Natural killer cell (primary cell): ENCODE measurements around the gene CAPN15. TPM values are rescaled to one million over a fixed set of nuclear protein-coding genes. Genes with fewer than 3 reads are reported as not detected.

Source experiments
- ATAC-seq, 3 donors: fragments of 150-1000 bp in 2 of 3; fragments of 200-7000 bp in 1 of 3; cut with Tn5 transposase; 1 replicate in 1 of 3; 2 replicates in 2 of 3; pipeline ENCODE4 v1.10.0; 2021; ENCODE audit warnings: mild to moderate bottlenecking in 2 of 3, moderate library complexity in 2 of 3
- DNase-seq, 2 donors: peaks; one replicate each; pipeline versions ENCODE4 v3.0.0 to v3.0.0-alpha.2; 2013 to 2021; ENCODE audit warnings: mixed read lengths in 1 of 2
- H3K27ac ChIP-seq: one replicate; pipeline ENCODE4 v1.5.1; 2013; ENCODE audit warnings: mild to moderate bottlenecking, low read length
- H3K27me3 ChIP-seq: one replicate; pipeline ENCODE4 v1.6.1; 2013; ENCODE audit warnings: low read length; ENCODE audit not compliant: control insufficient read depth, insufficient read depth
- H3K36me3 ChIP-seq: one replicate; pipeline ENCODE4 v1.6.1; 2013; ENCODE audit warnings: low read length; ENCODE audit not compliant: control insufficient read depth, insufficient read depth
- H3K4me1 ChIP-seq: one replicate; pipeline ENCODE4 v1.6.1; 2013; ENCODE audit warnings: low read length; ENCODE audit not compliant: control insufficient read depth, insufficient read depth
- H3K4me3 ChIP-seq: one replicate; pipeline ENCODE4 v1.5.1; 2013; ENCODE audit warnings: low read length
- H3K9me3 ChIP-seq: one replicate; pipeline ENCODE4 v1.6.1; 2013; ENCODE audit warnings: low read length; ENCODE audit not compliant: control insufficient read depth, insufficient read depth
- H3K27ac Mint-ChIP-seq, 2 donors: one replicate each; pipeline ENCODE4 v1.8.0; 2022; ENCODE audit warnings: mild to moderate bottlenecking in 2 of 2, mixed read lengths in 2 of 2, moderate library complexity in 1 of 2
- H3K27me3 Mint-ChIP-seq, 2 donors: one replicate each; pipeline ENCODE4 v1.8.0; 2022; ENCODE audit warnings: low read depth in 2 of 2, mixed read lengths in 2 of 2
- H3K36me3 Mint-ChIP-seq: one replicate; pipeline ENCODE4 v1.8.0; 2022; ENCODE audit warnings: mixed read lengths
- H3K4me1 Mint-ChIP-seq, 2 donors: one replicate each; pipeline ENCODE4 v1.8.0; 2022; ENCODE audit warnings: mixed read lengths in 2 of 2
- H3K4me3 Mint-ChIP-seq: one replicate; pipeline ENCODE4 v1.8.0; 2022; ENCODE audit warnings: mild to moderate bottlenecking, moderate library complexity, mixed read lengths
- H3K9me3 Mint-ChIP-seq, 2 donors: one replicate each; pipeline ENCODE4 v1.8.0; 2022; ENCODE audit warnings: mixed read lengths in 2 of 2
- WGBS: methylation state at CpG from one replicate; pipeline ENCODE4 v1.1.7; 2013; ENCODE audit warnings: missing lambda C conversion rate; ENCODE audit not compliant: insufficient coverage; 5-methylcytosine and 5-hydroxymethylcytosine counted together
- intact Hi-C: fragments of 100-400 bp; cut with micrococcal nuclease; formaldehyde crosslinking; loops from one replicate; pipeline ENCODE4 v1.14.2; 2022
- total RNA-seq, 4 donors: library from RNA; stranded (reverse); fragments of 120-200 nt in 1 of 4; gene quantifications; one replicate each; pipeline versions ENCODE4 v1.2.3 to v1.2.4, GENCODE V29; 2013 to 2022
- TF ChIP-seq, protein P1 (sequence below): fragments of 200-600 bp; IDR thresholded peaks from one replicate; pipeline ENCODE4 v1.8.0; 2022; ENCODE audit warnings: antibody characterized with exemption

The CAPN15 gene
- total RNA-seq, 3 donors from 2014 or later (not counting 1 experiment from before 2014, with no cell fraction given): 151 to 275 (median 186) TPM

DNA sequence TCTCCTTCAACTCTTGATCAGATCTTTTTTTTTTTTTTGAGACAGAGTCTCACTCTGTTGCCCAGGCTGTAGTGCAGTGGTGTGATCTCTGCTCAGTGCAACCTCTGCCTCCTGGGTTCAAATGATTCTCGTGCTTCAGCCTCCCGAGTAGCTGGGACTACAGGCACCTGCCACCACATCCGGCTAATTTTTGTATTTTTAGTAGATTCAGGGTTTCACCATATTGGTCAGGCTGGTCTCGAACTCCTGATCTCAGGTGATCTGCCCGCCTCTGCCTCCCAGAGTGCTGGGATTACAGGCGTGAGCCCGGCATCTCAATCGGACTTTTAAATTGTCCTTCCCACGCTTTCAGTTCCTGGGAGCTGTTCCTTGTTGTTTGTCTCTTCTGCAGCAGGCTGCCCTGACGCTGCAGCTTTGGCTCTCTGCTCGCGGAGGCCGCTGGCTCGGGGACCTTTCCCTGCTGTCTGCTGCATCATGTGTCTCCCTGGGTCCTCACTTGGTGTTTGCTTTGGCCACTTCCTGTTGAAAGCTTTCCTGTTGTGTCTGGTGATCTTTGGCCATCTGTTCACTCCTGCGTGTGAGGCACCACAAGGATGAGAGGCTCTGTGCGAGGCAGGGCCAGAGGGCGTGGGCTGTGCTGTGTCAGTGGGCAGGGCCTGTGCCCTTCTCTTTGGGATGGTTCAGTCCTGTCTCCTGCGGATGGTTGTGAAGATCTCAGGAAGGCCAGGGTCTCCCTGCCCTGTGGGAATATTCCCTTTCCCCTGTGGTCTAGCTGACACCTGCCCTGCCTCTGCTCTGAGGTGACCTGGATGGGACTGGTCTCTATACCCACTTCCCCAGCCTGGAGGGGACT is 18.4 kb upstream of the CAPN15 start:
- intact Hi-C loops: no loop called here
- no peaks in the 10 kb centered on the region for H3K27me3 ChIP-seq
- no peak overlapping the region for H3K4me3 ChIP-seq
- Mint-ChIP-seq H3K27me3 (no peaks in the 10 kb centered on the region), H3K4me1 (peaks cover 0 to 5% of the 10 kb centered on the region in 2 donors), H3K9me3 (no peaks in the 10 kb centered on the region), H3K4me3 (no peak overlapping the region), H3K36me3 (no peaks in the 10 kb centered on the region), H3K27ac (no peak overlapping the region)
- no peak for ATAC-seq
- no peak for DNase-seq
- 88% methylated on average over 18 of the region's 18 CpGs for WGBS
- TF ChIP-seq, protein P1, sequence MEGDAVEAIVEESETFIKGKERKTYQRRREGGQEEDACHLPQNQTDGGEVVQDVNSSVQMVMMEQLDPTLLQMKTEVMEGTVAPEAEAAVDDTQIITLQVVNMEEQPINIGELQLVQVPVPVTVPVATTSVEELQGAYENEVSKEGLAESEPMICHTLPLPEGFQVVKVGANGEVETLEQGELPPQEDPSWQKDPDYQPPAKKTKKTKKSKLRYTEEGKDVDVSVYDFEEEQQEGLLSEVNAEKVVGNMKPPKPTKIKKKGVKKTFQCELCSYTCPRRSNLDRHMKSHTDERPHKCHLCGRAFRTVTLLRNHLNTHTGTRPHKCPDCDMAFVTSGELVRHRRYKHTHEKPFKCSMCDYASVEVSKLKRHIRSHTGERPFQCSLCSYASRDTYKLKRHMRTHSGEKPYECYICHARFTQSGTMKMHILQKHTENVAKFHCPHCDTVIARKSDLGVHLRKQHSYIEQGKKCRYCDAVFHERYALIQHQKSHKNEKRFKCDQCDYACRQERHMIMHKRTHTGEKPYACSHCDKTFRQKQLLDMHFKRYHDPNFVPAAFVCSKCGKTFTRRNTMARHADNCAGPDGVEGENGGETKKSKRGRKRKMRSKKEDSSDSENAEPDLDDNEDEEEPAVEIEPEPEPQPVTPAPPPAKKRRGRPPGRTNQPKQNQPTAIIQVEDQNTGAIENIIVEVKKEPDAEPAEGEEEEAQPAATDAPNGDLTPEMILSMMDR: no peak
- peaks cover 3% of the 10 kb centered on the region for H3K4me1 ChIP-seq
- no peaks in the 10 kb centered on the region for H3K9me3 ChIP-seq
- no peaks in the 10 kb centered on the region for H3K36me3 ChIP-seq
- H3K27ac ChIP-seq: no peak overlapping the region

DNA sequence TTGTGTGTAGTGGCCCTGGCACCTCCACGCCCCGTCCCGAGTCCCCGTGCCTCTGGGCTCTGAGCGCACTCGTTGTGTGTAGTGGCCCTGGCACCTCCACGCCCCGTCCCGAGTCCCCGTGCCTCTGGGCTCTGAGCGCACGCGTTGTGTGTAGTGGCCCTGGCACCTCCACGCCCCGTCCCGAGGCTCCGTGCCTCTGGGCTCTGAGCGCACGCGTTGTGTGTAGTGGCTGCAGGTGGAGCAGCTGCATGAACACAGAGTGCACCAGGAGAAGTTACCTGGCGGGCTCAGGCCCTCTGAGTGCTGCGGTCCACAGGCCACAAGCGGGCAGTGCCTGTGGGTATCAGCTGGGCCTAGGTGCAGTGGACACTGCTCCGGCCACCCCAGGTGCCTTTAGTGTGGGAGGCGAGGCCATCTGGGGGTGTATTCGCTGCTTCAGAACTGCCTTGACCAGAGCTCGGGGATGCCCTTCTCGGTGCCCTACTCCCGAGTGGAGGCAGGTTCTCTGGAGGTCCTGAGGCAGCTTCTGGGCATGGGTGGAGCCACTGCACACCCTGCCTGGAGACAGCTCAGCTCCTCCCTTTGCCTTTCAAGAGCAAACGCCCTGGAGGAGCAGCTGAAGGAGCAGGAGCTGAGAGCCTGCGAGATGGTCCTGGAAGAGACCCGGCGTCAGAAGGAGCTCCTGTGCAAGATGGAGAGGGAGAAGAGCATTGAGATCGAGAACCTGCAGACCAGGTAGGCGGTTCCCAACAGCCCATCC is 17.3 kb upstream of the CAPN15 start:
- H3K36me3 ChIP-seq: no peaks in the 10 kb centered on the region
- intact Hi-C loops: no loop called here

DNA sequence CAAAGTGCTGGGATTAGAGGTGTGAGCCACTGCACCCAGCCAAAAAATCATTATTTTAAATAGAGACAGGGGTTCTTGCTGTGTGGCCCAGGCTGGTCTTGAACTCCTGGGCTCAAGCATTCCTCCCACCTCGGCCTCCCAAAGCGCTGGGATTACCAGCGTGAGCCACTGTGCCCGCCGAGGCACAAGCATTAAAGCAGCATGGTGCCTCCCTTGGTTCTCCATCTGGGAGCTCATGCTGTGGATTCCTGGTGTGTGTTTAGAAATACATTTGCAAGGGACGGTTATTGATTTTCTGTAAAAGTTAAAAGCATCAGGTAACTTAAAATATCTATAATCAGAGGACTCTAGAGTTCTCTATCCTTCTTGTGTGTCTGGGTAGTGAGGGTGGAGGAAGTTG is 14.7 kb upstream of the CAPN15 start:
- Histone ChIP-seq H3K36me3 (peaks cover 7% of the 10 kb centered on the region), H3K27me3 (no peaks in the 10 kb centered on the region), H3K4me1 (peaks cover 3% of the 10 kb centered on the region), H3K4me3 (no peak overlapping the region), H3K27ac (no peak overlapping the region), H3K9me3 (no peaks in the 10 kb centered on the region)
- intact Hi-C loops: no loop called here
- ATAC-seq (no peak), DNase-seq (no peak)
- Mint-ChIP-seq H3K27ac (no peak overlapping the region), H3K27me3 (no peaks in the 10 kb centered on the region), H3K4me1 (peaks cover 0 to 5% of the 10 kb centered on the region in 2 donors), H3K4me3 (no peak overlapping the region), H3K36me3 (no peaks in the 10 kb centered on the region), H3K9me3 (no peaks in the 10 kb centered on the region)
- TF ChIP-seq, protein P1: no peak
- 95% methylated on average over 6 of the region's 6 CpGs for WGBS

More for the DNA sequence above, 17.3 kb upstream of the CAPN15 start:
- no peak for ATAC-seq
- Histone ChIP-seq H3K27ac (no peak overlapping the region), H3K4me1 (peaks cover 3% of the 10 kb centered on the region), H3K9me3 (no peaks in the 10 kb centered on the region), H3K27me3 (no peaks in the 10 kb centered on the region), H3K4me3 (no peak overlapping the region)
- Mint-ChIP-seq H3K9me3 (no peaks in the 10 kb centered on the region), H3K36me3 (no peaks in the 10 kb centered on the region), H3K4me3 (no peak overlapping the region), H3K27ac (no peak overlapping the region), H3K4me1 (peaks cover 0 to 5% of the 10 kb centered on the region in 2 donors), H3K27me3 (no peaks in the 10 kb centered on the region)
- 97% methylated on average over 35 of the region's 35 CpGs for WGBS
- DNase-seq: no peak
- TF ChIP-seq, protein P1: no peak
